ENCODE measurements around the gene NLK.

NLK gene

DNA sequence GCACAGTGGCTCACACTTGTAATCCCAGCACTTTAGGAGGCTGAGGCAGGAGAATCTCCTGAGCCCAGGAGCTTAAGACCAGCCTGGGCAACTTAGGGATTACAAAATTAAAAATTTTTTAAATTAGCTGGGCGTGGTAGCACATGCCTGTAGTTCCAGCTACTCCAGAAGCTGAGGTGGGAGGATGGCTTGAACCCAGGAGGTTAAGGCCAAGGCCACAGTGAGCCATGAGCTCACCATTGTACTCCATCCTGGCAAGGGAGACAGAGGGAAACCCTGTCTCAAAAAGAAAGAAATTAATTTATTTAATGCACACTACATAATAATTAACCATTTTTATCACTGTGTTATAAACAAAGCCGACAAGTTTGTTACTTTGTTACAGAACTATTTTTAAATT, 145.5 kb downstream of the NLK start:
- no peaks in the 10 kb centered on the region for H3K9me3 ChIP-seq (ENCODE audit: insufficient read depth, low read depth, low read length)

GRCh38 chr17:28188841-28189263, 146.4 kb downstream of the NLK start:
- H3K4me1 ChIP-seq (ENCODE audit: insufficient read depth, low read length, poor library complexity, severe bottlenecking) = peaks cover 6% of the 10 kb centered on the region
- no peak for TF ChIP-seq CTCF (conservative IDR thresholded peaks at IDR 0.05; ENCODE audit: low read length)
- no peak for TF ChIP-seq EZH2phosphoT487 (IDR thresholded peaks at IDR 0.05; ENCODE audit: borderline replicate concordance)
- no peaks in the 10 kb centered on the region for H3K27me3 ChIP-seq (ENCODE audit: insufficient read depth, low read length, poor library complexity, severe bottlenecking)
- no peak overlapping the region for H3K9ac ChIP-seq (ENCODE audit: low read depth, low read length, poor library complexity, severe bottlenecking)
- H3F3A ChIP-seq (ENCODE audit: low read depth) = no peaks in the 10 kb centered on the region
- no peak overlapping the region for H3K4me2 ChIP-seq (ENCODE audit: low read depth, low read length, poor library complexity, severe bottlenecking)
- peaks cover 52% of the 10 kb centered on the region for H3K36me3 ChIP-seq (ENCODE audit: insufficient read depth, low read length)
- H3K79me2 ChIP-seq (ENCODE audit: insufficient read depth, low read length) = no peaks in the 10 kb centered on the region
- no peaks in the 10 kb centered on the region for H4K20me1 ChIP-seq (ENCODE audit: insufficient read depth, low read length, poor library complexity, severe bottlenecking)
- H3K9me3 ChIP-seq (ENCODE audit: insufficient read depth, low read depth, low read length) = no peaks in the 10 kb centered on the region
- H3K9me2 ChIP-seq (replicated peaks; ENCODE audit: low read depth, low read length) = no peaks in the 10 kb centered on the region
- no peak overlapping the region for H2AFZ ChIP-seq (ENCODE audit: low read length)
- no peak overlapping the region for H3K4me3 ChIP-seq (ENCODE audit: low read length, poor library complexity, severe bottlenecking)

More for the DNA sequence above, 145.5 kb downstream of the NLK start:
- Histone ChIP-seq H3F3A (ENCODE audit: low read depth) (no peaks in the 10 kb centered on the region), H3K27me3 (ENCODE audit: insufficient read depth, low read length, poor library complexity, severe bottlenecking) (no peaks in the 10 kb centered on the region), H4K20me1 (ENCODE audit: insufficient read depth, low read length, poor library complexity, severe bottlenecking) (no peaks in the 10 kb centered on the region), H3K4me1 (ENCODE audit: insufficient read depth, low read length, poor library complexity, severe bottlenecking) (peaks cover 6% of the 10 kb centered on the region), H2AFZ (ENCODE audit: low read length) (no peak overlapping the region), H3K36me3 (ENCODE audit: insufficient read depth, low read length) (peaks cover 49% of the 10 kb centered on the region), H3K9ac (ENCODE audit: low read depth, low read length, poor library complexity, severe bottlenecking) (no peak overlapping the region), H3K79me2 (ENCODE audit: insufficient read depth, low read length) (no peaks in the 10 kb centered on the region), H3K9me2 (replicated peaks; ENCODE audit: low read depth, low read length) (no peaks in the 10 kb centered on the region), H3K4me2 (ENCODE audit: low read depth, low read length, poor library complexity, severe bottlenecking) (no peak overlapping the region), H3K4me3 (ENCODE audit: low read length, poor library complexity, severe bottlenecking) (no peak overlapping the region)
- TF ChIP-seq CTCF (conservative IDR thresholded peaks at IDR 0.05; ENCODE audit: low read length) (no peak), EZH2phosphoT487 (IDR thresholded peaks at IDR 0.05; ENCODE audit: borderline replicate concordance) (no peak)

GRCh38 chr17:28189667-28190066, 147.2 kb downstream of the NLK start:
- TF ChIP-seq EZH2phosphoT487 (IDR thresholded peaks at IDR 0.05; ENCODE audit: borderline replicate concordance) = no peak
- no peak for TF ChIP-seq CTCF (conservative IDR thresholded peaks at IDR 0.05; ENCODE audit: low read length)
- H3K4me2 ChIP-seq (ENCODE audit: low read depth, low read length, poor library complexity, severe bottlenecking) = no peak overlapping the region
- H3K9ac ChIP-seq (ENCODE audit: low read depth, low read length, poor library complexity, severe bottlenecking) = no peak overlapping the region

More at GRCh38 chr17:28189667-28190066, 147.2 kb downstream of the NLK start:
- H3K4me3 ChIP-seq (ENCODE audit: low read length, poor library complexity, severe bottlenecking) = no peak overlapping the region
- H3F3A ChIP-seq (ENCODE audit: low read depth) = no peaks in the 10 kb centered on the region
- no peaks in the 10 kb centered on the region for H3K79me2 ChIP-seq (ENCODE audit: insufficient read depth, low read length)
- no peak overlapping the region for H2AFZ ChIP-seq (ENCODE audit: low read length)
- no peaks in the 10 kb centered on the region for H4K20me1 ChIP-seq (ENCODE audit: insufficient read depth, low read length, poor library complexity, severe bottlenecking)
- no peaks in the 10 kb centered on the region for H3K9me3 ChIP-seq (ENCODE audit: insufficient read depth, low read depth, low read length)
- no peaks in the 10 kb centered on the region for H3K9me2 ChIP-seq (replicated peaks; ENCODE audit: low read depth, low read length)
- H3K36me3 ChIP-seq (ENCODE audit: insufficient read depth, low read length) = peaks cover 55% of the 10 kb centered on the region
- H3K4me1 ChIP-seq (ENCODE audit: insufficient read depth, low read length, poor library complexity, severe bottlenecking) = peaks cover 6% of the 10 kb centered on the region
- H3K27me3 ChIP-seq (ENCODE audit: insufficient read depth, low read length, poor library complexity, severe bottlenecking) = no peaks in the 10 kb centered on the region

Data from Loucy (cell line).